ENCODE results near the gene BICDL2.

DNA sequence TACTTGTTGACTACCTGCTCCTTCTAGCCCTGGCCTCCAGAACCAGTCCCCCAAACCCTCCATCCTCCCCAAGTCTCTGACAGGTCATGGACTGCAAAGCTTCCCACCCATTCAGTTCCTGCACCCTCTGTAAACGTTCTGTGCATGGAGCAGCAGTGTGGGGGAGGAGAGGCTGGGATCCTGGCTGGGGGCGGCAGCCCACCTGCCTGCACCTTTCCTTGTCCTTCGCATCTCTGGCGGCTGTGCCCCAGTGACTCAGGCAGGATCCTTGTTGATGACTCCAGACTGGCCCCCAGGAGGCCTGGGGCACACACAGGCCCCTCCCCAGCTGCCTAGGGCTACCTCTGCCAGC, 54.9 kb downstream of the BICDL2 start:
- no peak for TF ChIP-seq POLR2AphosphoS5 (IDR thresholded peaks at IDR 0.05; ENCODE audit: low read depth, low read length)
- TF ChIP-seq TAF1 (IDR thresholded peaks at IDR 0.05; ENCODE audit: low read depth, low read length): no peak
- TF ChIP-seq POLR2A (IDR thresholded peaks at IDR 0.05; ENCODE audit: low read depth, low read length): no peak
- TF ChIP-seq PAX5 (IDR thresholded peaks at IDR 0.05; ENCODE audit: insufficient read depth, low read length, severe bottlenecking): no peak
- no peak for TF ChIP-seq SPI1 (IDR thresholded peaks at IDR 0.05; ENCODE audit: low read depth, low read length)
- TF ChIP-seq POU2F2 (IDR thresholded peaks at IDR 0.05; ENCODE audit: low read depth, low read length): no peak
